H1 (cell line): ENCODE results near the gene SF3B6. TPM values are rescaled to one million over a fixed set of nuclear protein-coding genes. Genes with fewer than 3 reads are reported as not detected.
A peak's percentile ranks its signal among the peaks of the same experiment; 100 is the strongest.

Source experiments
- CTCF ChIA-PET: fragments of 300-600 bp; sonication (Branson Sonifier 250); formaldehyde crosslinking; loops from one replicate; lab custom pipeline; 2021; ENCODE audit not compliant: partially characterized antibody; lab: Charles Lee
- POLR2A ChIA-PET: fragments of 300-600 bp; sonication (Branson Sonifier 250); formaldehyde crosslinking; loops from one replicate; lab custom pipeline; 2021; ENCODE audit warnings: inconsistent platforms; ENCODE audit not compliant: partially characterized antibody; lab: Charles Lee
- DNase-seq, 2 experiments: peaks; one replicate each; pipeline versions ENCODE4 v3.0.0 to v3.0.0-alpha.2; 2010 to 2022; ENCODE audit warnings: low spot score in 2 of 2, low read depth in 1 of 2, mixed read lengths in 1 of 2
- FAIRE-seq: peaks from 2 replicates; lab custom pipeline; 2011; peaks lifted over from hg19 to GRCh38; lab: Jason Lieb, UNC
- H2AFZ ChIP-seq: 2 replicates; pipeline ENCODE4 v1.8.1; 2012; ENCODE audit warnings: low read length, inconsistent platforms
- H2AK5ac ChIP-seq: 2 replicates; pipeline ENCODE4 v1.6.1; 2013; ENCODE audit warnings: low read depth, low read length
- H2BK120ac ChIP-seq: replicated peaks from 2 replicates; pipeline ENCODE3; 2013; ENCODE audit warnings: low read depth, low read length, inconsistent platforms
- H2BK12ac ChIP-seq: 2 replicates; pipeline ENCODE4 v1.6.1; 2013; ENCODE audit warnings: low read depth, low read length
- H2BK15ac ChIP-seq: 2 replicates; pipeline ENCODE4 v1.6.1; 2013; ENCODE audit warnings: low read length
- H2BK20ac ChIP-seq: 2 replicates; pipeline ENCODE4 v1.6.1; 2013; ENCODE audit warnings: low read length
- H2BK5ac ChIP-seq: 2 replicates; pipeline ENCODE4 v1.6.1; 2013; ENCODE audit warnings: low read depth, low read length
- H3K14ac ChIP-seq: 2 replicates; pipeline ENCODE4 v1.6.1; 2013; ENCODE audit warnings: inconsistent platforms; ENCODE audit not compliant: insufficient read length
- H3K18ac ChIP-seq: 2 replicates; pipeline ENCODE4 v1.6.1; 2013; ENCODE audit warnings: low read length; ENCODE audit errors: extremely low read depth
- H3K23ac ChIP-seq: 2 replicates; pipeline ENCODE4 v1.6.1; 2013; ENCODE audit warnings: inconsistent platforms; ENCODE audit not compliant: insufficient read length
- H3K23me2 ChIP-seq: 2 replicates; pipeline ENCODE4 v1.6.1; 2013; ENCODE audit warnings: low read depth, low read length
- H3K27ac ChIP-seq: 2 replicates; pipeline ENCODE4 v1.6.1; 2011; ENCODE audit warnings: low read depth, low read length, inconsistent platforms
- H3K27me3 ChIP-seq, 4 experiments: replicated peaks in 1 of 4; 1 replicate in 1 of 4; 2 replicates in 3 of 4; pipeline versions ENCODE4 v1.6.1 to v1.8.1; 2011 to 2013; ENCODE audit warnings: low read length in 3 of 4, mild to moderate bottlenecking in 3 of 4, inconsistent platforms in 2 of 4, mixed read lengths in 2 of 4, moderate library complexity in 1 of 4; ENCODE audit not compliant: control insufficient read depth in 3 of 4, insufficient read depth in 3 of 4; ENCODE audit errors: extremely low read depth in 1 of 4
- H3K36me3 ChIP-seq, 4 experiments: 2 replicates each; pipeline versions ENCODE4 v1.6.1 to v1.8.1; 2011 to 2013; ENCODE audit warnings: mild to moderate bottlenecking in 4 of 4, low read length in 3 of 4, moderate library complexity in 2 of 4, control low read depth in 1 of 4, inconsistent platforms in 1 of 4; ENCODE audit not compliant: insufficient read depth in 4 of 4, control insufficient read depth in 2 of 4
- H3K4ac ChIP-seq: replicated peaks from 2 replicates; pipeline ENCODE3; 2013; ENCODE audit warnings: low read length, low read depth, mixed read lengths, inconsistent platforms; ENCODE audit not compliant: insufficient read length
- H3K4me1 ChIP-seq, 4 experiments: replicated peaks in 1 of 4; 1 replicate in 1 of 4; 2 replicates in 3 of 4; pipeline versions ENCODE4 v1.6.1 to v1.8.1; 2011 to 2013; ENCODE audit warnings: low read length in 3 of 4, inconsistent platforms in 2 of 4, mixed read lengths in 1 of 4; ENCODE audit not compliant: insufficient read depth in 4 of 4, control insufficient read depth in 3 of 4
- H3K4me2 ChIP-seq, 2 experiments: 2 replicates each; pipeline versions ENCODE4 v1.6.1 to v1.8.1; 2011 to 2013; ENCODE audit warnings: low read depth in 2 of 2, low read length in 2 of 2, control low read depth in 1 of 2, inconsistent platforms in 1 of 2, mild to moderate bottlenecking in 1 of 2; ENCODE audit not compliant: insufficient read depth in 1 of 2
- H3K4me3 ChIP-seq, 4 experiments: fragments of 200-600, 300-600 bp in 1 of 4; sonication (generic), shearing (Covaris generic), sonication (Bioruptor Twin) in 1 of 4; 2 replicates each; pipeline versions ENCODE4 v1.5.1 to v1.8.1; 2011 to 2016; ENCODE audit warnings: low read length in 4 of 4, low read depth in 3 of 4, control low read depth in 2 of 4, inconsistent platforms in 2 of 4, mild to moderate bottlenecking in 2 of 4, mixed read lengths in 1 of 4, moderate library complexity in 1 of 4; ENCODE audit not compliant: insufficient read depth in 2 of 4; ENCODE audit errors: extremely low read depth in 1 of 4
- H3K56ac ChIP-seq: replicated peaks from 2 replicates; pipeline ENCODE3; 2013; ENCODE audit warnings: low read depth, mild to moderate bottlenecking, mixed read lengths, low read length, inconsistent platforms; ENCODE audit not compliant: insufficient read length
- H3K79me1 ChIP-seq: 2 replicates; pipeline ENCODE4 v1.6.1; 2013; ENCODE audit warnings: low read depth, low read length, control low read depth
- H3K79me2 ChIP-seq, 2 experiments: 2 replicates each; pipeline versions ENCODE4 v1.6.1 to v1.8.1; 2012 to 2013; ENCODE audit warnings: low read length in 2 of 2, mild to moderate bottlenecking in 2 of 2, inconsistent platforms in 1 of 2; ENCODE audit not compliant: insufficient read depth in 2 of 2, control insufficient read depth in 1 of 2
- H3K9ac ChIP-seq, 4 experiments: replicated peaks in 1 of 4; 1 replicate in 1 of 4; 2 replicates in 3 of 4; pipeline versions ENCODE4 v1.6.1 to v1.8.1; 2011 to 2013; ENCODE audit warnings: low read depth in 3 of 4, low read length in 3 of 4, control low read depth in 2 of 4, mild to moderate bottlenecking in 2 of 4, moderate library complexity in 2 of 4, inconsistent platforms in 1 of 4; ENCODE audit errors: extremely low read depth in 1 of 4
- H3K9me3 ChIP-seq, 2 experiments: 2 replicates each; pipeline versions ENCODE4 v1.6.1 to v1.8.1; 2012 to 2013; ENCODE audit warnings: mild to moderate bottlenecking in 2 of 2, moderate library complexity in 2 of 2, control low read depth in 1 of 2, inconsistent platforms in 1 of 2, low read depth in 1 of 2, low read length in 1 of 2, mixed read lengths in 1 of 2; ENCODE audit not compliant: insufficient read depth in 2 of 2
- H4K20me1 ChIP-seq, 2 experiments: replicated peaks in 1 of 2; 2 replicates each; pipeline versions ENCODE3 to v1.8.1; 2011 to 2013; ENCODE audit warnings: inconsistent platforms in 2 of 2, low read length in 2 of 2, mild to moderate bottlenecking in 1 of 2; ENCODE audit not compliant: insufficient read depth in 2 of 2, control insufficient read depth in 1 of 2
- H4K5ac ChIP-seq: 2 replicates; pipeline ENCODE4 v1.6.1; 2013; ENCODE audit warnings: low read length, low read depth, mixed read lengths, inconsistent platforms; ENCODE audit not compliant: insufficient read length
- H4K8ac ChIP-seq: 2 replicates; pipeline ENCODE4 v1.8.0; 2013; ENCODE audit warnings: mild to moderate bottlenecking, moderate library complexity, low read length, inconsistent platforms; ENCODE audit not compliant: insufficient read depth; ENCODE audit errors: extremely low read depth
- H4K91ac ChIP-seq: replicated peaks from 2 replicates; pipeline ENCODE3; 2013; ENCODE audit warnings: low read length, mixed read lengths, inconsistent platforms; ENCODE audit not compliant: insufficient read length
- GTF2F1 ChIP-seq: IDR thresholded peaks from 2 replicates; pipeline ENCODE4 v1.6.1; 2012; ENCODE audit warnings: low read depth, low read length, improper control_type of control experiment, borderline replicate concordance
- POLR2AphosphoS5 ChIP-seq: IDR thresholded peaks from 2 replicates; pipeline ENCODE4 v1.6.1; 2011; ENCODE audit warnings: low read depth, low read length
- WGBS, 2 experiments: shearing (Covaris generic) in 1 of 2; methylation state at CpG; one replicate each; pipeline versions ENCODE4 v1.1.6 to v1.1.7; 2013 to 2015; ENCODE audit warnings: low lambda C conversion rate in 2 of 2, mixed read lengths in 2 of 2, inconsistent platforms in 1 of 2, low coverage in 1 of 2, missing lambda C conversion rate in 1 of 2; ENCODE audit not compliant: insufficient replicate concordance in 2 of 2, insufficient coverage in 1 of 2, insufficient read length in 1 of 2; ENCODE audit errors: extremely low coverage in 1 of 2, missing lambda C conversion rate in 1 of 2; 5-methylcytosine and 5-hydroxymethylcytosine counted together
- polyA plus RNA-seq, 7 experiments: library from polyadenylated mRNA; depleted of rRNA in 3 of 7; stranded (reverse) in 5 of 7; unstranded in 2 of 7; fragments of >200 nt in 5 of 7; fragments of 200-250 nt in 2 of 7; gene quantifications; 1 replicate in 5 of 7; 2 replicates in 1 of 7; 4 replicates in 1 of 7; pipeline versions ENCODE4 v1.2.1 to v1.2.3, GENCODE V29; 2011 to 2013; ENCODE audit warnings: missing spikeins in 2 of 7, mixed read lengths in 2 of 7
- total RNA-seq: library from RNA; stranded (reverse); fragmentation: NEBNext Ultra II Directional; extraction: Animal tissue kit (Norgen Biotek cat#: 25700); gene quantifications from 2 replicates; pipeline ENCODE4 v1.2.1, GENCODE V29; 2021

The SF3B6 gene
- total and polyA plus RNA-seq, 2 of the 8 experiments (the other 6 are each of a cell fraction or from before 2014, with no cell fraction given) = 126 to 155 TPM

DNA sequence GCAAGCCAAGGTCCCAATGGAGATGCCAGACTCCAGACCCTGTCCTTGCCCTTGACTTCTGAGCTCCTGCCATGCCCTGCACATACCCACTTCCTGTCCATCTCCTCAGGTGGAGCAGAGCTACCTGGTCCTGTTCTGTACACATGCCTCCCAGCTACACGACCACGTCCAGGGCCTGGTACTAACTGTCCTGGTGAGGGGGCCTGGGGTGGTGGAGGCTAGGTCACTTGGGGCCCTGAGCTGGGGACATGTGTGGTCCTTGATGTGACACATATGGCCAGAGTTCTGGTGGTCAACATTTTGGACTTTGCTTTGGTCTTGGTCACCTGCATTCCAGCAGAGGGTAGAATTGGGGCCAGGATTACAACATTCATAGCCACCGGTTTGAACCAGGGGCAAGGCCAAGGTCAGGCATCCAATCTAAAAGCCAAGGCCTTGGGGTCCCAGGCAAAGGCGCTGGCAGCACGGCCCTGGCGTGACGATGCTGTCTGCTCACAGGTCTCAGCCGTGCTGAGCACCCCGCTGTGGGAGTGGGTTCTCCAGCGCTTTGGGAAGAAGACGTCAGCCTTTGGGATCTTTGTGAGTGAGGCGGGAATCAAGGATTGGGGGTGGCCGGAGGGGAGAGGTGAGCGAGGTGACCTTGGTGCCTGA, 53.7 kb downstream of the SF3B6 start:
- peak overlapping the region; percentile 67; the same call in 1 of the 2 replicates for H2BK5ac ChIP-seq
- DNase-seq (no peak), FAIRE-seq (no peak)
- TF ChIP-seq GTF2F1 (no peak), POLR2AphosphoS5 (no peak)
- no peak overlapping the region for H2AFZ ChIP-seq
- no peaks in the 10 kb centered on the region for H4K20me1 ChIP-seq
- no peak overlapping the region for H3K56ac ChIP-seq
- no peak overlapping the region for H3K4me2 ChIP-seq
- H3K4me1 ChIP-seq = peaks cover 12 to 33% (median 22%) of the 10 kb centered on the region in 4 experiments
- H2BK120ac ChIP-seq = no peak overlapping the region
- ChIA-PET CTCF (interaction anchor here (0.5 to 3.4 kb wide), 15 partner anchors 8 to 198 kb away, joined by 3 to 31 read pairs (median 3); partner anchors contain the start of genes MFSD2B and TP53I3), POLR2A (interaction anchor here (1.0 to 2.1 kb wide), 5 partner anchors 13 to 96 kb away, joined by 3 to 8 read pairs (median 7); partner anchors contain the start of genes ATAD2B and MFSD2B)
- H3K4me3 ChIP-seq = no peak overlapping the region
- no peak overlapping the region for H3K9ac ChIP-seq
- no peaks in the 10 kb centered on the region for H3K9me3 ChIP-seq
- H3K27me3 ChIP-seq = no peaks in the 10 kb centered on the region
- H3K23ac ChIP-seq = no peak overlapping the region
- H4K8ac ChIP-seq = no peak overlapping the region
- H2BK15ac ChIP-seq = no peak overlapping the region; the same call in 1 of the 2 replicates
- WGBS, 2 experiments = 90% methylated on average over 14 of the region's 14 CpGs; no CpG with 5 or more reads in 1 of the 2 experiments
- H2BK20ac ChIP-seq = no peak overlapping the region
- H4K5ac ChIP-seq = no peak overlapping the region
- H3K14ac ChIP-seq = no peak overlapping the region
- no peak overlapping the region; the same call in 1 of the 2 replicates for H3K27ac ChIP-seq
- no peak overlapping the region for H4K91ac ChIP-seq
- H3K79me1 ChIP-seq = peaks cover 6% of the 10 kb centered on the region; the same call in 1 of the 2 replicates
- H3K23me2 ChIP-seq = no peaks in the 10 kb centered on the region
- peaks cover 0 to 14% (median 3%) of the 10 kb centered on the region in 4 experiments; a peak in 3 of 8 replicates for H3K36me3 ChIP-seq
- H3K79me2 ChIP-seq = peaks cover 0 to 5% of the 10 kb centered on the region in 2 experiments; a peak in 1 of 4 replicates
- no peak overlapping the region for H2AK5ac ChIP-seq
- H3K18ac ChIP-seq = no peak overlapping the region
- no peak overlapping the region for H3K4ac ChIP-seq
- H2BK12ac ChIP-seq = no peak overlapping the region
